GM21717 (cell line): ENCODE results near the gene SLC25A21.

Experiments used
- ATAC-seq: cut with Tn5 transposase; IDR thresholded peaks from one replicate; pipeline ENCODE4 v1.9.1; 2021; ENCODE audit warnings: mild to moderate bottlenecking, moderate library complexity; ENCODE audit not compliant: unreplicated experiment

Gene SLC25A21

GRCh38 chr14:37048666-37049071, 123.7 kb downstream of the SLC25A21 start:
- ATAC-seq = no peak

- no peak for ATAC-seq
Measured at GRCh38 chr14:37047996-37048395, 124.4 kb downstream of the SLC25A21 start.

- ATAC-seq = no peak
Measured at GRCh38 chr14:37047226-37047625, 125.2 kb downstream of the SLC25A21 start.

GRCh38 chr14:37046815-37047214, 125.6 kb downstream of the SLC25A21 start:
- no peak for ATAC-seq

GRCh38 chr14:37045340-37046061, 126.9 kb downstream of the SLC25A21 start:
- ATAC-seq = no peak

- no peak for ATAC-seq
Measured at GRCh38 chr14:37037636-37038387, 134.6 kb downstream of the SLC25A21 start.

GRCh38 chr14:37036669-37037341, 135.6 kb downstream of the SLC25A21 start:
- ATAC-seq = no peak

GRCh38 chr14:37035401-37035800, 137.0 kb downstream of the SLC25A21 start:
- no peak for ATAC-seq

GRCh38 chr14:37034410-37035285, 137.8 kb downstream of the SLC25A21 start:
- no peak for ATAC-seq

- no peak for ATAC-seq
Measured at GRCh38 chr14:37032863-37033262, 139.5 kb downstream of the SLC25A21 start.

GRCh38 chr14:37027188-37027824, 145.1 kb downstream of the SLC25A21 start:
- ATAC-seq = no peak

GRCh38 chr14:37023875-37024565, 148.4 kb downstream of the SLC25A21 start:
- no peak for ATAC-seq

GRCh38 chr14:37021390-37021789, 151.0 kb downstream of the SLC25A21 start:
- ATAC-seq = no peak

GRCh38 chr14:37019488-37019887, 152.9 kb downstream of the SLC25A21 start:
- ATAC-seq = no peak

- ATAC-seq = no peak
Measured at GRCh38 chr14:37018571-37019240, 153.7 kb downstream of the SLC25A21 start.

GRCh38 chr14:37013078-37013477, 159.3 kb downstream of the SLC25A21 start:
- ATAC-seq = no peak

GRCh38 chr14:36998686-36999085, 173.7 kb downstream of the SLC25A21 start:
- ATAC-seq = no peak

GRCh38 chr14:36997843-36998242, 174.6 kb downstream of the SLC25A21 start:
- no peak for ATAC-seq
